ENCODE measurements around the gene ZNF804B.

DNA sequence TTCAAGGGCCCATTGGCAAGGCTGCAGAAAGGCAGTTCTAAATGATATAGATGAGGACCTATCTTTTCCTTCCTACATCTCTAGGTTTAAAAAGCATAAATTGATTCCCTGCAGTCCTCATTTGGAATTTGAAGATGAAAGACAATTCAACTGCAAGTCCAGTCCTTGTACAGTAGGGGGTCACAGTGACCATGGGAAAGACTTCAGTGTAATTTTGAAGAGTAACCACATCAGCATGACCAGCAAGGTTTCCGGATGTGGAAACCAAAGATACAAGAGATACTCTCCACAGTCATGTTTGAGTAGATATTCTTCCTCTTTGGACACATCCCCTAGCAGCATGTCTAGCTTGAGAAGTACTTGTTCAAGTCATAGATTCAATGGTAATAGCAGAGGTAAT lies 575.3 kb downstream of the ZNF804B start:
- no peak for TF ChIP-seq POLR2A (IDR thresholded peaks at IDR 0.05)
- TF ChIP-seq CTCF (IDR thresholded peaks at IDR 0.05) = no peak
